Measurements from ENCODE around the gene SNX1.
A peak's percentile ranks its signal among the peaks of the same experiment; 100 is the strongest.

The SNX1 gene

GRCh38 chr15:64157599-64158125 is 61.9 kb downstream of the SNX1 start:
- Histone ChIP-seq H3K27me3 (ENCODE audit: control insufficient read depth in 1 of 2, insufficient read depth in 1 of 2, low read length in 2 of 2) (peaks cover 4 to 5% of the 10 kb centered on the region in 2 experiments), H3K27ac (ENCODE audit: low read length, poor library complexity, severe bottlenecking) (no peak overlapping the region), H3K18ac (ENCODE audit: low read depth in 1 of 2, low read length in 2 of 2) (no peak overlapping the region), H4K91ac (ENCODE audit: low read length) (no peak overlapping the region), H2BK5ac (ENCODE audit: low read depth, low read length, poor library complexity, severe bottlenecking) (no peak overlapping the region), H2BK15ac (ENCODE audit: low read depth, poor library complexity, severe bottlenecking) (no peak overlapping the region), H2AK5ac (ENCODE audit: low read length, severe bottlenecking) (no peak overlapping the region), H3K79me1 (replicated peaks; ENCODE audit: low read length, poor library complexity, severe bottlenecking) (peaks cover 13% of the 10 kb centered on the region), H3K4me1 (ENCODE audit: control insufficient read depth, insufficient read depth, low read depth, low read length) (peaks cover 24% of the 10 kb centered on the region), H4K8ac (ENCODE audit: low read length) (no peak overlapping the region), H3K4ac (ENCODE audit: low read depth in 1 of 2, low read length in 2 of 2) (no peak overlapping the region), H3K9ac (ENCODE audit: low read length) (no peak overlapping the region), H2BK120ac (ENCODE audit: low read depth, low read length) (no peak overlapping the region), H2AFZ (ENCODE audit: low read depth, low read length) (no peak overlapping the region), H3K4me2 (ENCODE audit: low read length, poor library complexity, severe bottlenecking) (no peak overlapping the region), H3K36me3 (ENCODE audit: control insufficient read depth in 1 of 2, insufficient read depth in 2 of 2, low read depth in 1 of 2, low read length in 2 of 2) (peaks cover 70 to 71% of the 10 kb centered on the region in 2 experiments), H2BK12ac (ENCODE audit: low read length in 2 of 2) (no peak overlapping the region), H3K14ac (ENCODE audit: low read length in 2 of 2) (no peak overlapping the region), H3K23ac (ENCODE audit: low read length in 2 of 2) (no peak overlapping the region), H3K9me3 (ENCODE audit: control insufficient read depth, low read length) (no peaks in the 10 kb centered on the region), H3K4me3 (ENCODE audit: insufficient read depth in 1 of 2, low read depth in 1 of 2, low read length in 2 of 2) (no peak overlapping the region)
- DNase-seq = no peak
- WGBS = 92% methylated on average over 1 of the region's 1 CpG

- Histone ChIP-seq H3K27ac (ENCODE audit: low read length, poor library complexity, severe bottlenecking) (no peak overlapping the region), H2BK12ac (ENCODE audit: low read length in 2 of 2) (no peak overlapping the region), H4K91ac (ENCODE audit: low read length) (peak overlapping the region; percentile 10), H2AFZ (ENCODE audit: low read depth, low read length) (no peak overlapping the region), H3K4me3 (ENCODE audit: insufficient read depth in 1 of 2, low read depth in 1 of 2, low read length in 2 of 2) (no peak overlapping the region), H3K27me3 (ENCODE audit: control insufficient read depth in 1 of 2, insufficient read depth in 1 of 2, low read length in 2 of 2) (no peaks in the 10 kb centered on the region), H2BK5ac (ENCODE audit: low read depth, low read length, poor library complexity, severe bottlenecking) (no peak overlapping the region), H3K9me3 (ENCODE audit: control insufficient read depth, low read length) (no peaks in the 10 kb centered on the region), H4K8ac (ENCODE audit: low read length) (no peak overlapping the region), H3K4me1 (ENCODE audit: control insufficient read depth, insufficient read depth, low read depth, low read length) (peaks cover 23% of the 10 kb centered on the region), H3K4me2 (ENCODE audit: low read length, poor library complexity, severe bottlenecking) (no peak overlapping the region), H2BK15ac (ENCODE audit: low read depth, poor library complexity, severe bottlenecking) (no peak overlapping the region), H3K36me3 (ENCODE audit: control insufficient read depth in 1 of 2, insufficient read depth in 2 of 2, low read depth in 1 of 2, low read length in 2 of 2) (peaks cover 70 to 71% of the 10 kb centered on the region in 2 experiments), H3K4ac (ENCODE audit: low read depth in 1 of 2, low read length in 2 of 2) (no peak overlapping the region), H3K14ac (ENCODE audit: low read length in 2 of 2) (peak overlapping the region in 1 of 2 experiments; percentile 61), H3K79me1 (replicated peaks; ENCODE audit: low read length, poor library complexity, severe bottlenecking) (peaks cover 13% of the 10 kb centered on the region), H2AK5ac (ENCODE audit: low read length, severe bottlenecking) (no peak overlapping the region), H2BK120ac (ENCODE audit: low read depth, low read length) (no peak overlapping the region), H3K23ac (ENCODE audit: low read length in 2 of 2) (peak overlapping the region in 1 of 2 experiments; percentile 0), H3K9ac (ENCODE audit: low read length) (peak overlapping the region; percentile 29), H3K18ac (ENCODE audit: low read depth in 1 of 2, low read length in 2 of 2) (no peak overlapping the region)
- no peak for DNase-seq
- 97% methylated on average over 11 of the region's 11 CpGs for WGBS
These were observed 62.8 kb downstream of the SNX1 start for GRCh38 chr15:64158363-64159134.

GRCh38 chr15:64161688-64162477 is 66.1 kb downstream of the SNX1 start:
- peaks cover 11% of the 10 kb centered on the region for H3K79me1 ChIP-seq (replicated peaks; ENCODE audit: low read length, poor library complexity, severe bottlenecking)
- no peak overlapping the region for H3K18ac ChIP-seq (ENCODE audit: low read depth in 1 of 2, low read length in 2 of 2)
- no peak overlapping the region for H2AK5ac ChIP-seq (ENCODE audit: low read length, severe bottlenecking)
- H3K4me2 ChIP-seq (ENCODE audit: low read length, poor library complexity, severe bottlenecking) = peak overlapping the region; percentile 73
- 70% methylated on average over 10 of the region's 12 CpGs for WGBS
- peak overlapping the region in 1 of 2 experiments; percentile 82 for H3K4ac ChIP-seq (ENCODE audit: low read depth in 1 of 2, low read length in 2 of 2)
- H2BK5ac ChIP-seq (ENCODE audit: low read depth, low read length, poor library complexity, severe bottlenecking) = no peak overlapping the region
- H3K9ac ChIP-seq (ENCODE audit: low read length) = peak overlapping the region; percentile 99
- H3K23ac ChIP-seq (ENCODE audit: low read length in 2 of 2) = no peak overlapping the region
- peak overlapping the region; percentile 2 for H4K91ac ChIP-seq (ENCODE audit: low read length)
- no peaks in the 10 kb centered on the region for H3K9me3 ChIP-seq (ENCODE audit: control insufficient read depth, low read length)
- H2AFZ ChIP-seq (ENCODE audit: low read depth, low read length) = no peak overlapping the region
- H3K14ac ChIP-seq (ENCODE audit: low read length in 2 of 2) = no peak overlapping the region
- H3K4me1 ChIP-seq (ENCODE audit: control insufficient read depth, insufficient read depth, low read depth, low read length) = peaks cover 25% of the 10 kb centered on the region
- DNase-seq = peak; percentile 15
- no peaks in the 10 kb centered on the region for H3K27me3 ChIP-seq (ENCODE audit: control insufficient read depth in 1 of 2, insufficient read depth in 1 of 2, low read length in 2 of 2)
- H3K36me3 ChIP-seq (ENCODE audit: control insufficient read depth in 1 of 2, insufficient read depth in 2 of 2, low read depth in 1 of 2, low read length in 2 of 2) = peaks cover 42 to 44% of the 10 kb centered on the region in 2 experiments
- peak overlapping the region; percentile 17 for H4K8ac ChIP-seq (ENCODE audit: low read length)
- H2BK15ac ChIP-seq (ENCODE audit: low read depth, poor library complexity, severe bottlenecking) = no peak overlapping the region
- H2BK12ac ChIP-seq (ENCODE audit: low read length in 2 of 2) = no peak overlapping the region
- H2BK120ac ChIP-seq (ENCODE audit: low read depth, low read length) = no peak overlapping the region
- H3K27ac ChIP-seq (ENCODE audit: low read length, poor library complexity, severe bottlenecking) = peak overlapping the region; percentile 94
- H3K4me3 ChIP-seq (ENCODE audit: insufficient read depth in 1 of 2, low read depth in 1 of 2, low read length in 2 of 2) = peak overlapping the region; percentile 97 to 98

- no peak overlapping the region for H3K23ac ChIP-seq (ENCODE audit: low read length in 2 of 2)
- H4K8ac ChIP-seq (ENCODE audit: low read length) = peak overlapping the region; percentile 97
- H3K4me1 ChIP-seq (ENCODE audit: control insufficient read depth, insufficient read depth, low read depth, low read length) = peaks cover 25% of the 10 kb centered on the region
- peak overlapping the region; percentile 89 to 99 for H3K4ac ChIP-seq (ENCODE audit: low read depth in 1 of 2, low read length in 2 of 2)
- peak overlapping the region in 1 of 2 experiments; percentile 35 for H2BK12ac ChIP-seq (ENCODE audit: low read length in 2 of 2)
- H3K18ac ChIP-seq (ENCODE audit: low read depth in 1 of 2, low read length in 2 of 2) = peak overlapping the region; percentile 98 to 99
- no peak overlapping the region for H2BK15ac ChIP-seq (ENCODE audit: low read depth, poor library complexity, severe bottlenecking)
- WGBS = 1% methylated on average over 21 of the region's 21 CpGs
- no peaks in the 10 kb centered on the region for H3K27me3 ChIP-seq (ENCODE audit: control insufficient read depth in 1 of 2, insufficient read depth in 1 of 2, low read length in 2 of 2)
- H3K36me3 ChIP-seq (ENCODE audit: control insufficient read depth in 1 of 2, insufficient read depth in 2 of 2, low read depth in 1 of 2, low read length in 2 of 2) = peaks cover 36 to 38% of the 10 kb centered on the region in 2 experiments
- H3K14ac ChIP-seq (ENCODE audit: low read length in 2 of 2) = peak overlapping the region in 1 of 2 experiments; percentile 94
- H3K9me3 ChIP-seq (ENCODE audit: control insufficient read depth, low read length) = no peaks in the 10 kb centered on the region
- peak overlapping the region; percentile 97 to 98 for H3K4me3 ChIP-seq (ENCODE audit: insufficient read depth in 1 of 2, low read depth in 1 of 2, low read length in 2 of 2)
- peaks cover 11% of the 10 kb centered on the region for H3K79me1 ChIP-seq (replicated peaks; ENCODE audit: low read length, poor library complexity, severe bottlenecking)
- H3K9ac ChIP-seq (ENCODE audit: low read length) = peak overlapping the region; percentile 99
- H2AFZ ChIP-seq (ENCODE audit: low read depth, low read length) = peak overlapping the region; percentile 20
- peak overlapping the region; percentile 91 for H4K91ac ChIP-seq (ENCODE audit: low read length)
- no peak overlapping the region for H2BK5ac ChIP-seq (ENCODE audit: low read depth, low read length, poor library complexity, severe bottlenecking)
- peak overlapping the region; percentile 59 for H2BK120ac ChIP-seq (ENCODE audit: low read depth, low read length)
- no peak overlapping the region for H2AK5ac ChIP-seq (ENCODE audit: low read length, severe bottlenecking)
- peak overlapping the region; percentile 94 for H3K27ac ChIP-seq (ENCODE audit: low read length, poor library complexity, severe bottlenecking)
- H3K4me2 ChIP-seq (ENCODE audit: low read length, poor library complexity, severe bottlenecking) = peak overlapping the region; percentile 73
- DNase-seq = no peak
These were observed 66.7 kb downstream of the SNX1 start for GRCh38 chr15:64162478-64162868.

Data from mesenchymal stem cell (in vitro differentiated cells and primary cell).